Measurements from ENCODE around the gene CDK5RAP3. TPM values are rescaled to one million over a fixed set of nuclear protein-coding genes. Genes with fewer than 3 reads are reported as not detected.

Gene CDK5RAP3
- total and polyA plus RNA-seq, 2 of the 13 experiments (the other 11 are each of a cell fraction or from before 2014, with no cell fraction given), result 128 to 154 TPM

- TF ChIP-seq ZKSCAN5 (CRISPR knock-in tag; IDR thresholded peaks at IDR 0.05) (no peak), ZFP62 (CRISPR knock-in tag; IDR thresholded peaks at IDR 0.05) (no peak), ZNF558 (CRISPR knock-in tag; IDR thresholded peaks at IDR 0.05; ENCODE audit: borderline replicate concordance) (no peak), ZNF83 (CRISPR knock-in tag; IDR thresholded peaks at IDR 0.05; ENCODE audit: borderline replicate concordance) (no peak), DBP (CRISPR knock-in tag; IDR thresholded peaks at IDR 0.05; ENCODE audit: not compliant biosample characterization) (no peak), SMAD3 (CRISPR knock-in tag; IDR thresholded peaks at IDR 0.05) (no peak), CHD4 (IDR thresholded peaks at IDR 0.05; ENCODE audit: borderline replicate concordance, low read length) (no peak), ZNF670 (CRISPR knock-in tag; IDR thresholded peaks at IDR 0.05; ENCODE audit: borderline replicate concordance) (no peak), RFXAP (CRISPR knock-in tag; IDR thresholded peaks at IDR 0.05; ENCODE audit: borderline replicate concordance) (peak; percentile 46; the same call in 1 of the 2 replicates), MIXL1 (CRISPR knock-in tag; IDR thresholded peaks at IDR 0.05) (peak; percentile 50; the same call in 1 of the 2 replicates), SIN3B (IDR thresholded peaks at IDR 0.05; ENCODE audit: low read length) (peak; percentile 84; the same call in 1 of the 2 replicates), KLF13 (CRISPR knock-in tag; IDR thresholded peaks at IDR 0.05) (no peak), RBM39 (IDR thresholded peaks at IDR 0.05; ENCODE audit: low read depth, low read length, poor library complexity, severe bottlenecking) (no peak), SALL2 (CRISPR knock-in tag; IDR thresholded peaks at IDR 0.05) (no peak), KLF16 (CRISPR knock-in tag; IDR thresholded peaks at IDR 0.05) (no peak), RERE (CRISPR knock-in tag; IDR thresholded peaks at IDR 0.05; ENCODE audit: low read depth) (no peak), HIVEP1 (CRISPR knock-in tag; IDR thresholded peaks at IDR 0.05) (no peak), HDAC1 (CRISPR knock-in tag; IDR thresholded peaks at IDR 0.05) (peak; percentile 41; the same call in 1 of the 2 replicates), ZNF576 (CRISPR knock-in tag; IDR thresholded peaks at IDR 0.05) (no peak)
- TF ChIP-seq, protein P1, sequence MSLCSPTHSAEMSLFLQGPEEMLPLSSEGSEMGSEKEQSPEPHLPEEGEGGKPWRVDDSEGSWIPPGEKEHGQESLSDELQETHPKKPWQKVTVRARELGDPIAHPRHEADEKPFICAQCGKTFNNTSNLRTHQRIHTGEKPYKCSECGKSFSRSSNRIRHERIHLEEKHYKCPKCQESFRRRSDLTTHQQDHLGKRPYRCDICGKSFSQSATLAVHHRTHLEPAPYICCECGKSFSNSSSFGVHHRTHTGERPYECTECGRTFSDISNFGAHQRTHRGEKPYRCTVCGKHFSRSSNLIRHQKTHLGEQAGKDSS (CRISPR knock-in tag; IDR thresholded peaks at IDR 0.05; ENCODE audit: borderline replicate concordance, low read depth), result no peak
- TF ChIP-seq, protein P2, sequence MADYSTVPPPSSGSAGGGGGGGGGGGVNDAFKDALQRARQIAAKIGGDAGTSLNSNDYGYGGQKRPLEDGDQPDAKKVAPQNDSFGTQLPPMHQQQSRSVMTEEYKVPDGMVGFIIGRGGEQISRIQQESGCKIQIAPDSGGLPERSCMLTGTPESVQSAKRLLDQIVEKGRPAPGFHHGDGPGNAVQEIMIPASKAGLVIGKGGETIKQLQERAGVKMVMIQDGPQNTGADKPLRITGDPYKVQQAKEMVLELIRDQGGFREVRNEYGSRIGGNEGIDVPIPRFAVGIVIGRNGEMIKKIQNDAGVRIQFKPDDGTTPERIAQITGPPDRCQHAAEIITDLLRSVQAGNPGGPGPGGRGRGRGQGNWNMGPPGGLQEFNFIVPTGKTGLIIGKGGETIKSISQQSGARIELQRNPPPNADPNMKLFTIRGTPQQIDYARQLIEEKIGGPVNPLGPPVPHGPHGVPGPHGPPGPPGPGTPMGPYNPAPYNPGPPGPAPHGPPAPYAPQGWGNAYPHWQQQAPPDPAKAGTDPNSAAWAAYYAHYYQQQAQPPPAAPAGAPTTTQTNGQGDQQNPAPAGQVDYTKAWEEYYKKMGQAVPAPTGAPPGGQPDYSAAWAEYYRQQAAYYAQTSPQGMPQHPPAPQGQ (CRISPR knock-in tag; IDR thresholded peaks at IDR 0.05; ENCODE audit: borderline replicate concordance), result no peak
Measured at GRCh38 chr17:47946929-47947397, 23.9 kb upstream of the CDK5RAP3 start (continued).
